ENCODE results near the gene TMEM141.

GRCh38 chr9:136821826-136822544 lies 30.8 kb downstream of the TMEM141 start:
- TF ChIP-seq CTCF (optimal IDR thresholded peaks at IDR 0.05 in 1 of 3, IDR thresholded peaks at IDR 0.05 in 1 of 3, conservative IDR thresholded peaks at IDR 0.05 in 1 of 3; ENCODE audit: extremely low read depth in 1 of 3, insufficient read depth in 2 of 3, low read length in 3 of 3) (no peak), EZH2 (IDR thresholded peaks at IDR 0.05; ENCODE audit: low read length) (no peak)
